Liver (tissue), 3 donors: ENCODE results near the gene HERPUD2.

Experiments used
- CTCF ChIP-seq: fragments of 150-350 bp; IDR thresholded peaks from 2 replicates; pipeline ENCODE4 v1.5.1; 2017; ENCODE audit warnings: improper control_type of control experiment, low read depth, low read length; ENCODE audit not compliant: missing input control
- EGR1 ChIP-seq, 2 donors: IDR thresholded peaks; 2 replicates each; pipeline ENCODE4 v1.6.1; 2016 to 2018; ENCODE audit warnings: antibody characterized with exemption in 2 of 2, low read depth in 2 of 2
- HNF4A ChIP-seq, 2 donors: conservative IDR thresholded peaks; 2 replicates each; pipeline ENCODE4 v1.6.1; 2016; ENCODE audit warnings: antibody characterized with exemption in 2 of 2, mild to moderate bottlenecking in 2 of 2
- JUND ChIP-seq, 2 donors: IDR thresholded peaks; 2 replicates each; pipeline ENCODE4 v1.6.1; 2016; ENCODE audit warnings: antibody characterized with exemption in 2 of 2
- NR2F2 ChIP-seq: IDR thresholded peaks from 2 replicates; pipeline ENCODE4 v1.6.1; 2016; ENCODE audit warnings: antibody characterized with exemption
- RAD21 ChIP-seq, 2 donors: IDR thresholded peaks; 2 replicates each; pipeline ENCODE4 v1.6.1; 2016; ENCODE audit warnings: antibody characterized with exemption in 2 of 2, mild to moderate bottlenecking in 2 of 2
- REST ChIP-seq: IDR thresholded peaks from 2 replicates; pipeline ENCODE4 v1.6.1; 2016; ENCODE audit warnings: antibody characterized with exemption, mild to moderate bottlenecking
- RXRA ChIP-seq, 2 donors: IDR thresholded peaks; 2 replicates each; pipeline ENCODE4 v1.6.1; 2017 to 2018; ENCODE audit warnings: antibody characterized with exemption in 2 of 2, mild to moderate bottlenecking in 1 of 2
- SP1 ChIP-seq: IDR thresholded peaks from 2 replicates; pipeline ENCODE4 v1.6.1; 2018; ENCODE audit warnings: antibody characterized with exemption, mild to moderate bottlenecking
- TAF1 ChIP-seq: conservative IDR thresholded peaks from 2 replicates; pipeline ENCODE4 v1.6.1; 2016; ENCODE audit warnings: antibody characterized with exemption, mild to moderate bottlenecking
- TF ChIP-seq, protein P1 (sequence below): IDR thresholded peaks from 2 replicates; pipeline ENCODE4 v1.6.1; 2016; ENCODE audit warnings: antibody characterized with exemption
- TF ChIP-seq, protein P2 (sequence below): IDR thresholded peaks from 2 replicates; pipeline ENCODE4 v1.6.1; 2016; ENCODE audit warnings: antibody characterized with exemption
- donor health status: healthy.
- donor health status: healthy.

GRCh38 chr7:35726654-35727053, 31.7 kb upstream of the HERPUD2 start:
- no peak for TF ChIP-seq CTCF
- no peak for TF ChIP-seq RAD21 (IDR thresholded peaks at IDR 0.05)
- no peak for TF ChIP-seq JUND (IDR thresholded peaks at IDR 0.05)
- no peak for TF ChIP-seq TAF1
- no peak for TF ChIP-seq EGR1 (IDR thresholded peaks at IDR 0.05; ENCODE audit: low read depth in 2 of 2)
- TF ChIP-seq, protein P1, sequence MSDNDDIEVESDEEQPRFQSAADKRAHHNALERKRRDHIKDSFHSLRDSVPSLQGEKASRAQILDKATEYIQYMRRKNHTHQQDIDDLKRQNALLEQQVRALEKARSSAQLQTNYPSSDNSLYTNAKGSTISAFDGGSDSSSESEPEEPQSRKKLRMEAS: no peak
- TF ChIP-seq REST: no peak
- no peak for TF ChIP-seq HNF4A (conservative IDR thresholded peaks at IDR 0.05)
- no peak for TF ChIP-seq NR2F2
- TF ChIP-seq, protein P2, sequence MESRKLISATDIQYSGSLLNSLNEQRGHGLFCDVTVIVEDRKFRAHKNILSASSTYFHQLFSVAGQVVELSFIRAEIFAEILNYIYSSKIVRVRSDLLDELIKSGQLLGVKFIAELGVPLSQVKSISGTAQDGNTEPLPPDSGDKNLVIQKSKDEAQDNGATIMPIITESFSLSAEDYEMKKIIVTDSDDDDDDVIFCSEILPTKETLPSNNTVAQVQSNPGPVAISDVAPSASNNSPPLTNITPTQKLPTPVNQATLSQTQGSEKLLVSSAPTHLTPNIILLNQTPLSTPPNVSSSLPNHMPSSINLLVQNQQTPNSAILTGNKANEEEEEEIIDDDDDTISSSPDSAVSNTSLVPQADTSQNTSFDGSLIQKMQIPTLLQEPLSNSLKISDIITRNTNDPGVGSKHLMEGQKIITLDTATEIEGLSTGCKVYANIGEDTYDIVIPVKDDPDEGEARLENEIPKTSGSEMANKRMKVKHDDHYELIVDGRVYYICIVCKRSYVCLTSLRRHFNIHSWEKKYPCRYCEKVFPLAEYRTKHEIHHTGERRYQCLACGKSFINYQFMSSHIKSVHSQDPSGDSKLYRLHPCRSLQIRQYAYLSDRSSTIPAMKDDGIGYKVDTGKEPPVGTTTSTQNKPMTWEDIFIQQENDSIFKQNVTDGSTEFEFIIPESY: no peak
- TF ChIP-seq RXRA (IDR thresholded peaks at IDR 0.05): no peak
- TF ChIP-seq SP1: no peak
